GM12875 (cell line): ENCODE results near the gene PLA2G7.

Source experiments
- H3K4me3 ChIP-seq: one replicate; pipeline ENCODE4 v1.5.1; 2011; ENCODE audit warnings: low read depth, low read length, control low read depth
- TF ChIP-seq, protein P1 (sequence below): IDR thresholded peaks from 2 replicates; pipeline ENCODE4 v1.5.1; 2011; ENCODE audit warnings: low read depth, mild to moderate bottlenecking, control low read depth, inconsistent platforms, low read length, moderate library complexity, borderline replicate concordance; ENCODE audit not compliant: insufficient read depth

The PLA2G7 gene

GRCh38 chr6:46689657-46690056 lies 45.5 kb downstream of the PLA2G7 start:
- no peak overlapping the region for H3K4me3 ChIP-seq
- TF ChIP-seq, protein P1, sequence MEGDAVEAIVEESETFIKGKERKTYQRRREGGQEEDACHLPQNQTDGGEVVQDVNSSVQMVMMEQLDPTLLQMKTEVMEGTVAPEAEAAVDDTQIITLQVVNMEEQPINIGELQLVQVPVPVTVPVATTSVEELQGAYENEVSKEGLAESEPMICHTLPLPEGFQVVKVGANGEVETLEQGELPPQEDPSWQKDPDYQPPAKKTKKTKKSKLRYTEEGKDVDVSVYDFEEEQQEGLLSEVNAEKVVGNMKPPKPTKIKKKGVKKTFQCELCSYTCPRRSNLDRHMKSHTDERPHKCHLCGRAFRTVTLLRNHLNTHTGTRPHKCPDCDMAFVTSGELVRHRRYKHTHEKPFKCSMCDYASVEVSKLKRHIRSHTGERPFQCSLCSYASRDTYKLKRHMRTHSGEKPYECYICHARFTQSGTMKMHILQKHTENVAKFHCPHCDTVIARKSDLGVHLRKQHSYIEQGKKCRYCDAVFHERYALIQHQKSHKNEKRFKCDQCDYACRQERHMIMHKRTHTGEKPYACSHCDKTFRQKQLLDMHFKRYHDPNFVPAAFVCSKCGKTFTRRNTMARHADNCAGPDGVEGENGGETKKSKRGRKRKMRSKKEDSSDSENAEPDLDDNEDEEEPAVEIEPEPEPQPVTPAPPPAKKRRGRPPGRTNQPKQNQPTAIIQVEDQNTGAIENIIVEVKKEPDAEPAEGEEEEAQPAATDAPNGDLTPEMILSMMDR: no peak

GRCh38 chr6:46688966-46689335 lies 46.2 kb downstream of the PLA2G7 start:
- H3K4me3 ChIP-seq: no peak overlapping the region
- TF ChIP-seq, protein P1: no peak

- H3K4me3 ChIP-seq: no peak overlapping the region
- TF ChIP-seq, protein P1: no peak
These were observed 46.8 kb downstream of the PLA2G7 start for GRCh38 chr6:46688117-46688965.

DNA sequence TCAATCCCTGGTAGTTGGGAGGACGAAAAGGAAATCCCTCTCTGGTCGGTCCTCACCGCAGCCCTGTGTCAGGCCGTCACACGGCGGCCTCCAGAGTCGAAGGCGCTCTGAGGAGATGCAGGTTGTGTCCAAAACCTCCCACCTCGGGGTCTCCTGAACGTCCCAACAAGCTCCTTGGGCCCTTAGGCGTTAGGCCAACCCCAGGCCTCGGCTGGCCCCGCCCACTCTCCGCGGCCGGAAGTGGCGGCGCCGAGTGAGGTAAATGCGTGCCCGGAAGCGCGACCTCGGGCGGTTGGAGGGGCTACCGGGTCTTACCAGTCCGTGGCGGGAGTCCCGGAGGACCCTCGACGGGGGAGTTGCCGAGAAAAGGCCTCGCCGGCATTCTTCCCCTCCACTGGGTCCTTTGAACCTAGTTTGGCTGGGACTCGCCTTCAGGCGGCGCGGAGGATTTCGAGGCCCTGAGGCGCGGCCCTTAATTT lies 47.5 kb downstream of the PLA2G7 start, which contains the start of gene TDRD6:
TDRD6 (plus strand) TSS at position 267 of the 479 bp plus-strand sequence. CDS start 244 bp downstream, outside the sequence.
- TF ChIP-seq, protein P1: no peak
- no peak within 1 kb of the TSS for H3K4me3 ChIP-seq

- no peak overlapping the region for H3K4me3 ChIP-seq
- TF ChIP-seq, protein P1: no peak
These were observed 50.4 kb downstream of the PLA2G7 start for GRCh38 chr6:46684771-46685170.

DNA sequence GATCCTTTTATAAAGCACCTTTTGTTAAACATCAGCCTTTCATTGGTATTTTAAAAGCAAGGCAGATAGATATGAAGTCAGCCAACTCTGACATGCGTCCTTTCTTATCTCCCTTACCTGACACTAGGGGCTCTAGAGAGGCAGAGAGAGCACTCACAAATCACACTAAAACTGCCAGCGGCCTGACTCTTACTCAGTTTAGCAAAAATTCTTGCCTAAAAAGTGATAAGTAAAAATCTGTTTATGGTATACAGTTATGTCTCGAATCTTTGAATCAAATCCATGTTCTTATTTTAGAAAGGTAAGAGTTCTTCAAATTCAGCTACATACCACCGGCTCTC lies 57.9 kb downstream of the PLA2G7 start:
- TF ChIP-seq, protein P1: peak; percentile 45; the same call in 1 of the 2 replicates
- no peak overlapping the region for H3K4me3 ChIP-seq
